ENCODE data around the gene SPOUT1.
"Not testable (repeated sequence)": the region's sequence is repeated elsewhere in the genome, so short reads cannot be mapped to it uniquely, and the experiment has no call there.

The SPOUT1 gene
- total RNA-seq: 0 to 0.86 (median 0.26) reads per million in 3 donors

DNA sequence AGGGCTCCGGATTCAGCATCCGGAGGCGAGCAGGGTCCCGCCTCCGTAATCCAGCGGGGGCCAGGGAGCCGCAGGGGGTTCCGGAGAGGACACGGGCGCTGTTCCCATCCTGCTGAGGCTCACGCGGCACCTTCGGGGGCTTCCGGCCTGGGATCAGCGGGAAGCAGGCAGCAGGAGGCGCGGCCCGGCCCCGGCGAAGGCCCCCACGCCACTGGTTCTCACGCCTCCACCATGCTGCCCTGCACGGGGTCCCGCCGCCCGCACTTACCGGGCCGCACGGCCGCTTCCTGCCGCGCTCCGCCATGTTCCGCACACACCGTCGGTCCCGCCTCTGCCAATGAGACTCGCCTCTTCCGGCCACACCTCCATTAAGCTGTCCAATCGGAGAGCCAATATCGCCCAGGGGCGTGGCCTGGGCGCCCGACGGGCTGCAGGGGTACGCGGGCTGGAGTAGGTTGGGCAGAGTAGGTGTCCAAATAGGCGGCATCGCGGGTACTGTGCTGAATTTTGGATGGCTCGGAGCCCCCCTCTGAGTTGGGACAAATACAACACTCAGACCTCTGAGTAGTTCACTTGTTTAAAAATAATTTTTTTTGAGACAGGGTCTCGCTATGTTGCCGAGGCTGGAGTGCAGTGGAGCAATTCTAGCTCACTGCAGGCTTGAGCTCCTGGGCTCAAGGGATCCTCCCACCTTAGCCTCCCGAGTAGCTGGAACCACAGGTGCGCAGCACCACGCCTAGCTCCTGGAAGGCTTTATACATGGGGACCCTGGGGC lies at the start of gene SPOUT1:
TSS of gene SPOUT1 (minus strand) at position 318 of the 775 bp plus-strand sequence. CDS start at position 304, 14 bp downstream.
- peak; percentile 88 to 91 (median 90) for DNase-seq
- no peaks in the 10 kb centered on the region for H3K9me3 ChIP-seq (ENCODE audit: control insufficient read depth, low read length)
- no peaks in the 10 kb centered on the region for H3K27me3 ChIP-seq (replicated peaks; ENCODE audit: control insufficient read depth, insufficient read depth, low read length, poor library complexity, severe bottlenecking)
- H3K4me1 ChIP-seq (ENCODE audit: control insufficient read depth, insufficient read depth, low read length, poor library complexity, severe bottlenecking): peaks cover 14% of the 10 kb centered on the region
- peaks cover 23% of the 10 kb centered on the region for H3K36me3 ChIP-seq (ENCODE audit: control insufficient read depth, insufficient read depth, low read length)
- peak within 1 kb of the TSS; percentile 68 for H3K27ac ChIP-seq (ENCODE audit: insufficient read depth, low read length, poor library complexity, severe bottlenecking)
- peak within 1 kb of the TSS; percentile 90 for H3K4me3 ChIP-seq (ENCODE audit: insufficient read depth, low read depth, low read length, poor library complexity, severe bottlenecking)

- no peak for DNase-seq
- Histone ChIP-seq H3K27ac (ENCODE audit: insufficient read depth, low read length, poor library complexity, severe bottlenecking) (no peak overlapping the region), H3K27me3 (replicated peaks; ENCODE audit: control insufficient read depth, insufficient read depth, low read length, poor library complexity, severe bottlenecking) (no peaks in the 10 kb centered on the region), H3K9me3 (ENCODE audit: control insufficient read depth, low read length) (no peaks in the 10 kb centered on the region), H3K4me3 (ENCODE audit: insufficient read depth, low read depth, low read length, poor library complexity, severe bottlenecking) (no peak overlapping the region), H3K36me3 (ENCODE audit: control insufficient read depth, insufficient read depth, low read length) (no peaks in the 10 kb centered on the region), H3K4me1 (ENCODE audit: control insufficient read depth, insufficient read depth, low read length, poor library complexity, severe bottlenecking) (no peaks in the 10 kb centered on the region)
These were observed 48.3 kb upstream of the SPOUT1 start for GRCh38 chr9:128877852-128878251.

DNA sequence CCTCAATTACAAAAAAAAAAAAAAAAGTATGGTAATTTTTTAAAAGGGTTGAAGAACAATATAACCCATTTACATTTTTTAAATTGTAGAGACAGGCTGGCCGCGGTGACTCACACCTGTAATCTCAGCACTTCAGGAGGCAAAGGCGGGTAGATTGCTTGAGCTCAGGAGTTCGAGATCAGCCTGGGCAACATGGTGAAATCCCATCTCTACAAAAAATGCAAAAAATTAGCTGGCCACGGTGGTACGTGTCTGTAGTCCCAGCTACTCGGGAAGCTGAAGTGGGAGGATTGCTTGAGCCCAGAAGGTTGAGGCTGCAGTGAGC lies 41.3 kb upstream of the SPOUT1 start:
- H3K36me3 ChIP-seq (ENCODE audit: control insufficient read depth, insufficient read depth, low read length); H3K9me3 ChIP-seq (ENCODE audit: control insufficient read depth, low read length); H3K4me1 ChIP-seq (ENCODE audit: control insufficient read depth, insufficient read depth, low read length, poor library complexity, severe bottlenecking); H3K27ac ChIP-seq (ENCODE audit: insufficient read depth, low read length, poor library complexity, severe bottlenecking); H3K4me3 ChIP-seq (ENCODE audit: insufficient read depth, low read depth, low read length, poor library complexity, severe bottlenecking); DNase-seq; H3K27me3 ChIP-seq (replicated peaks; ENCODE audit: control insufficient read depth, insufficient read depth, low read length, poor library complexity, severe bottlenecking): not testable (repeated sequence)

GRCh38 chr9:128870128-128870940 lies 40.7 kb upstream of the SPOUT1 start:
- no peak for DNase-seq
- no peaks in the 10 kb centered on the region for H3K9me3 ChIP-seq (ENCODE audit: control insufficient read depth, low read length)
- H3K4me1 ChIP-seq (ENCODE audit: control insufficient read depth, insufficient read depth, low read length, poor library complexity, severe bottlenecking): no peaks in the 10 kb centered on the region
- no peak overlapping the region for H3K4me3 ChIP-seq (ENCODE audit: insufficient read depth, low read depth, low read length, poor library complexity, severe bottlenecking)
- no peaks in the 10 kb centered on the region for H3K27me3 ChIP-seq (replicated peaks; ENCODE audit: control insufficient read depth, insufficient read depth, low read length, poor library complexity, severe bottlenecking)
- no peak overlapping the region for H3K27ac ChIP-seq (ENCODE audit: insufficient read depth, low read length, poor library complexity, severe bottlenecking)
- H3K36me3 ChIP-seq (ENCODE audit: control insufficient read depth, insufficient read depth, low read length): peaks cover 4% of the 10 kb centered on the region

DNA sequence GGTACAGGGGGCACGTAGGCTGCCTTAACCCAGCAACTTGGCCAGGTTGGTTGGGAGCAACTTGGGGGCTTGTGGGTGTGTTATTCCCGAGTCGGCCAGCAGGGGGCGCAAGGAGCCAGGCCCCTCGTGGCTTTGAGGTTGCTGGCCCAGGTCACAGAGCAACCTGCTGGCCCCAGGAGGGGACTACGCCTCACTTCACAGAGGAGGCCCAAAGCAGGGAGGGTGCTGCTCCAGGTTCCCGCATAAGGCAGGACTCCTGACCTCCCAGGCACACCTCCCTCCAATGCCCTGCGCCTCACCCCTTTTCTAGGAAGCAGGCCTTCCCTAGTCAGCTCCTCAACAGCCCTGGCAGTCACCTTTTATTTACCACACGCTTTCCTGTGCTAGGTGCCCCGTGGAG lies 34.1 kb upstream of the SPOUT1 start:
- no peak overlapping the region for H3K4me3 ChIP-seq (ENCODE audit: insufficient read depth, low read depth, low read length, poor library complexity, severe bottlenecking)
- H3K36me3 ChIP-seq (ENCODE audit: control insufficient read depth, insufficient read depth, low read length): no peaks in the 10 kb centered on the region
- no peak overlapping the region for H3K27ac ChIP-seq (ENCODE audit: insufficient read depth, low read length, poor library complexity, severe bottlenecking)
- no peaks in the 10 kb centered on the region for H3K27me3 ChIP-seq (replicated peaks; ENCODE audit: control insufficient read depth, insufficient read depth, low read length, poor library complexity, severe bottlenecking)
- peak; percentile 64 to 77 (median 71) for DNase-seq
- H3K9me3 ChIP-seq (ENCODE audit: control insufficient read depth, low read length): no peaks in the 10 kb centered on the region
- no peaks in the 10 kb centered on the region for H3K4me1 ChIP-seq (ENCODE audit: control insufficient read depth, insufficient read depth, low read length, poor library complexity, severe bottlenecking)

- no peak for DNase-seq
- Histone ChIP-seq H3K27ac (ENCODE audit: insufficient read depth, low read length, poor library complexity, severe bottlenecking) (no peak overlapping the region), H3K36me3 (ENCODE audit: control insufficient read depth, insufficient read depth, low read length) (no peaks in the 10 kb centered on the region), H3K4me1 (ENCODE audit: control insufficient read depth, insufficient read depth, low read length, poor library complexity, severe bottlenecking) (no peaks in the 10 kb centered on the region), H3K9me3 (ENCODE audit: control insufficient read depth, low read length) (no peaks in the 10 kb centered on the region), H3K4me3 (ENCODE audit: insufficient read depth, low read depth, low read length, poor library complexity, severe bottlenecking) (no peak overlapping the region), H3K27me3 (replicated peaks; ENCODE audit: control insufficient read depth, insufficient read depth, low read length, poor library complexity, severe bottlenecking) (no peaks in the 10 kb centered on the region)
These were observed 32.8 kb upstream of the SPOUT1 start for GRCh38 chr9:128862401-128862851.

DNA sequence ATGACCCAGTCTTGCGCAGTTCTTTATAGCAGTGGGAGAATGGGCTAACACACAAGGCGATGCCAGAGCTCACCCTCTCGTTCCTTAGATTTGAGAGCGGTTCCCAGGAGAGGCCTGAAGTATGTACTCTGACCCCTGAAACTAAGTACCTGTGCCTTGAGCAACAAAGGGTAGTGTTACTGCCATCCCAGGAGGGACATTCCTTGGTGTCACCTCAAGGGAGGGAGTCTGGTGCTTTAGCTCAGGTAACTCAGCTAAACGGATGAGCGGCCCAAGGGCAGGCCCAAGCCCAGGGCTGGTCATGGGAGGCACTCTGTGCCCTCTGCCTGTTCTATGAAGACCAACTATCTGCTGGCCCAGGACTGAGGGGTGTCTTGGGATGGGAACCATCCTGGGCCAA lies 31.9 kb upstream of the SPOUT1 start:
- DNase-seq: no peak
- Histone ChIP-seq H3K36me3 (ENCODE audit: control insufficient read depth, insufficient read depth, low read length) (no peaks in the 10 kb centered on the region), H3K27ac (ENCODE audit: insufficient read depth, low read length, poor library complexity, severe bottlenecking) (no peak overlapping the region), H3K9me3 (ENCODE audit: control insufficient read depth, low read length) (no peaks in the 10 kb centered on the region), H3K4me1 (ENCODE audit: control insufficient read depth, insufficient read depth, low read length, poor library complexity, severe bottlenecking) (no peaks in the 10 kb centered on the region), H3K27me3 (replicated peaks; ENCODE audit: control insufficient read depth, insufficient read depth, low read length, poor library complexity, severe bottlenecking) (no peaks in the 10 kb centered on the region), H3K4me3 (ENCODE audit: insufficient read depth, low read depth, low read length, poor library complexity, severe bottlenecking) (no peak overlapping the region)

- no peaks in the 10 kb centered on the region for H3K4me1 ChIP-seq (ENCODE audit: control insufficient read depth, insufficient read depth, low read length, poor library complexity, severe bottlenecking)
- H3K27me3 ChIP-seq (replicated peaks; ENCODE audit: control insufficient read depth, insufficient read depth, low read length, poor library complexity, severe bottlenecking): no peaks in the 10 kb centered on the region
- no peak overlapping the region for H3K4me3 ChIP-seq (ENCODE audit: insufficient read depth, low read depth, low read length, poor library complexity, severe bottlenecking)
- DNase-seq: no peak
- no peaks in the 10 kb centered on the region for H3K36me3 ChIP-seq (ENCODE audit: control insufficient read depth, insufficient read depth, low read length)
- no peaks in the 10 kb centered on the region for H3K9me3 ChIP-seq (ENCODE audit: control insufficient read depth, low read length)
- no peak overlapping the region for H3K27ac ChIP-seq (ENCODE audit: insufficient read depth, low read length, poor library complexity, severe bottlenecking)
These were observed 31.3 kb upstream of the SPOUT1 start for GRCh38 chr9:128860937-128861336.

- H3K4me3 ChIP-seq (ENCODE audit: insufficient read depth, low read depth, low read length, poor library complexity, severe bottlenecking); H3K9me3 ChIP-seq (ENCODE audit: control insufficient read depth, low read length); H3K27me3 ChIP-seq (replicated peaks; ENCODE audit: control insufficient read depth, insufficient read depth, low read length, poor library complexity, severe bottlenecking); H3K36me3 ChIP-seq (ENCODE audit: control insufficient read depth, insufficient read depth, low read length); DNase-seq; H3K27ac ChIP-seq (ENCODE audit: insufficient read depth, low read length, poor library complexity, severe bottlenecking); H3K4me1 ChIP-seq (ENCODE audit: control insufficient read depth, insufficient read depth, low read length, poor library complexity, severe bottlenecking): not testable (repeated sequence)
These were observed 28.9 kb upstream of the SPOUT1 start for GRCh38 chr9:128858476-128858875.

GRCh38 chr9:128854454-128854853 lies 24.9 kb upstream of the SPOUT1 start:
- not testable (repeated sequence) for H3K36me3 ChIP-seq (ENCODE audit: control insufficient read depth, insufficient read depth, low read length); H3K9me3 ChIP-seq (ENCODE audit: control insufficient read depth, low read length); DNase-seq; H3K27ac ChIP-seq (ENCODE audit: insufficient read depth, low read length, poor library complexity, severe bottlenecking); H3K4me1 ChIP-seq (ENCODE audit: control insufficient read depth, insufficient read depth, low read length, poor library complexity, severe bottlenecking); H3K27me3 ChIP-seq (replicated peaks; ENCODE audit: control insufficient read depth, insufficient read depth, low read length, poor library complexity, severe bottlenecking); H3K4me3 ChIP-seq (ENCODE audit: insufficient read depth, low read depth, low read length, poor library complexity, severe bottlenecking)
